ENCODE measurements around the gene KCNJ12.
"Not testable (repeated sequence)": the region's sequence is repeated elsewhere in the genome, so short reads cannot be mapped to it uniquely, and the experiment has no call there.

DNA sequence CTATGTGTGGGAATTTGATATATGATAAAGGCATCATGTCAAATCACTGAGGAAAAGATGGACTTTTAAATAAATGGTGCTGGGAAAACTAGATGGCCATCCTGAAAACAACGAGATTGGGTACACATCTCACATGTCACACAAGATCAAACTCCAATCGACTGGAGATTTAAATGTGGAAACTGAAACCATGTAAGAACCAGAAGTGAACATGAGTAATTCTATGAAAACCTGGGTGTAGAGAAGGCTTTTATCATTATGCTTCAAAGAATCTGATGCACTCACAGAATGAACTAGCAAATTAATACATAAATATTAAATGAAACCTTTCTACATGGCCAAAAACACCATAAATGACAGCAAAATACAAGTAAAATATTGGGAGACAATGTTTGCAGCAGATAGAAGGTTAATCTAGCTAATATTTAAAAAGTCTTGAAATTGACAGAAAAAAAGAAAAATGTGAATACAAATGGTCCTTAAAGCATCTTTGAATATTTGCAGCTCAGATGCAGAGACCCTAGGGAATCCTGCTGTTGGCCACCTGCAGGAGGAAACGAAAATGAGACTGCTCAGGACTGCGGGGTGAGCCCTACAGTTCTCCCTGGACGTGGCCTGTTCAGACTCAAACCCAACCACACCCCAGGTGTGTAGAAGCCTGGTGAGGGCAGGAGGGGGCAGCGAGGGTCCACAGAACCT lies 62.3 kb downstream of the KCNJ12 start:
- not testable (repeated sequence) for TF ChIP-seq TAF1, POLR2AphosphoS5 (IDR thresholded peaks at IDR 0.05; ENCODE audit: low read depth, low read length)
